K562 (cell line): Measurements from ENCODE around the gene POU4F2. TPM values are rescaled to one million over a fixed set of nuclear protein-coding genes. Genes with fewer than 3 reads are reported as not detected.

ENCODE experiments used
- ATAC-seq: fragments of 200-7000 bp; cut with Tn5 transposase; 3 replicates; pipeline ENCODE4 v1.9.1; 2020; ENCODE audit warnings: moderate library complexity
- BruUV-seq: library from RNA; stranded (reverse); fragments of 400-500 nt; replicated peaks from 2 replicates; lab custom pipeline; 2021; lab: Mats Ljungman, UMichigan
- CTCF ChIA-PET: fragments of 300-600 bp; formaldehyde crosslinking; extraction: SDS; loops from one replicate; lab custom pipeline; 2021; ENCODE audit warnings: low intra/inter-chr PET ratio; lab: Yijun Ruan, JAX
- POLR2A ChIA-PET: fragments of 300-600, 350-650 bp; sonication (Branson Sonifier 250); formaldehyde crosslinking; extraction: SDS; loops from one replicate; lab custom pipeline; 2021; ENCODE audit warnings: antibody characterized with exemption, inconsistent platforms; lab: Yijun Ruan, JAX
- DNase-seq, 4 experiments: peaks; one replicate each; pipeline versions ENCODE4 v3.0.0 to v3.0.0-alpha.2; 2011 to 2018; ENCODE audit warnings: low spot score in 3 of 4, mixed read lengths in 3 of 4; ENCODE audit errors: extremely low read depth in 1 of 4
- FAIRE-seq: peaks from 2 replicates; lab custom pipeline; 2011; peaks lifted over from hg19 to GRCh38; lab: Jason Lieb, UNC
- H2AFZ ChIP-seq: 2 replicates; pipeline ENCODE4 v1.6.0; 2011; ENCODE audit warnings: low read depth, low read length, control low read depth, inconsistent platforms
- H3K27ac ChIP-seq: fragments of 200-600 bp; 3 replicates; pipeline ENCODE4 v1.8.0; 2011; ENCODE audit warnings: low read depth, mild to moderate bottlenecking, control low read depth, inconsistent platforms, low read length, moderate library complexity, mixed read lengths; ENCODE audit errors: extremely low read depth
- H3K27me3 ChIP-seq, 2 experiments: fragments of 300-600 bp in 1 of 2; 2 replicates in 1 of 2; 3 replicates in 1 of 2; pipeline versions ENCODE4 v1.6.0 to v1.8.0; 2011; ENCODE audit warnings: inconsistent platforms in 2 of 2, low read length in 2 of 2, mild to moderate bottlenecking in 1 of 2, mixed read lengths in 1 of 2, moderate library complexity in 1 of 2; ENCODE audit not compliant: control insufficient read depth in 2 of 2, insufficient read depth in 2 of 2
- H3K36me3 ChIP-seq: fragments of 300-600 bp; 3 replicates; pipeline ENCODE4 v1.8.0; 2011; ENCODE audit warnings: mild to moderate bottlenecking, low read length, inconsistent platforms; ENCODE audit not compliant: control insufficient read depth, insufficient read depth
- H3K4me1 ChIP-seq, 2 experiments: fragments of 200-600 bp in 1 of 2; replicated peaks in 1 of 2; 2 replicates in 1 of 2; 3 replicates in 1 of 2; pipeline versions ENCODE4 v1.5.1 to v1.8.0; 2011; ENCODE audit warnings: inconsistent platforms in 2 of 2, low read length in 2 of 2, mild to moderate bottlenecking in 1 of 2, mixed read lengths in 1 of 2, moderate library complexity in 1 of 2; ENCODE audit not compliant: control insufficient read depth in 2 of 2, insufficient read depth in 2 of 2
- H3K4me2 ChIP-seq: 2 replicates; pipeline ENCODE4 v1.6.1; 2011; ENCODE audit warnings: low read length, control low read depth, inconsistent platforms, mixed read lengths; ENCODE audit not compliant: insufficient read depth
- H3K4me3 ChIP-seq: fragments of 200-600 bp; sonication (generic), shearing (Covaris generic); 2 replicates; pipeline ENCODE4 v1.5.1; 2016; ENCODE audit warnings: control low read depth, inconsistent platforms
- H3K79me2 ChIP-seq: fragments of 200-600 bp; 3 replicates; pipeline ENCODE4 v1.8.0; 2011; ENCODE audit warnings: low read length, inconsistent platforms; ENCODE audit not compliant: control insufficient read depth, insufficient read depth
- H3K9ac ChIP-seq, 2 experiments: 2 replicates each; pipeline versions ENCODE4 v1.6.0 to v1.6.1; 2011; ENCODE audit warnings: low read depth in 2 of 2, low read length in 2 of 2, control low read depth in 1 of 2, inconsistent platforms in 1 of 2, mild to moderate bottlenecking in 1 of 2, mixed read lengths in 1 of 2; ENCODE audit not compliant: insufficient read depth in 1 of 2
- H3K9me1 ChIP-seq: one replicate; pipeline ENCODE4 v1.6.0; 2011; ENCODE audit warnings: inconsistent platforms, mild to moderate bottlenecking, low read length, moderate library complexity; ENCODE audit not compliant: control insufficient read depth, insufficient read depth
- H3K9me3 ChIP-seq: replicated peaks from 2 replicates; pipeline ENCODE4 v1.5.1; 2011; ENCODE audit warnings: low read depth, low read length, inconsistent platforms; ENCODE audit not compliant: control insufficient read depth, insufficient read depth
- H4K20me1 ChIP-seq: replicated peaks from 2 replicates; pipeline ENCODE4 v1.6.1; 2011; ENCODE audit warnings: low read length, inconsistent platforms, mixed read lengths; ENCODE audit not compliant: control insufficient read depth, insufficient read depth
- KAT2B ChIP-seq: IDR thresholded peaks from one replicate; pipeline ENCODE4 v1.6.1; 2012; ENCODE audit warnings: low read depth, mild to moderate bottlenecking, control low read depth, inconsistent platforms, low read length, moderate library complexity
- NR1H2 ChIP-seq: sonication (generic); formaldehyde crosslinking; IDR thresholded peaks from 2 replicates; pipeline ENCODE4 v1.4.0; 2020; ENCODE audit warnings: mild to moderate bottlenecking, missing genetic modification reagents
- RBM25 ChIP-seq: fragments of 200-400 bp; formaldehyde crosslinking; IDR thresholded peaks from 2 replicates; pipeline ENCODE4 v1.6.1; 2018; ENCODE audit warnings: low read length, low read depth, moderate library complexity; ENCODE audit not compliant: severe bottlenecking
- SMARCA5 ChIP-seq: fragments of 450-650 bp; IDR thresholded peaks from 2 replicates; pipeline ENCODE4 v1.6.1; 2016
- SOX6 ChIP-seq: fragments of 450-650 bp; IDR thresholded peaks from 2 replicates; pipeline ENCODE4 v1.6.1; 2014; ENCODE audit warnings: mild to moderate bottlenecking
- STAT5B ChIP-seq: fragments of 250-450 bp; sonication (Bioruptor Pico); IDR thresholded peaks from 2 replicates; pipeline ENCODE4 v1.8.0; 2021; ENCODE audit warnings: mild to moderate bottlenecking, inconsistent platforms
- TAF7 ChIP-seq: fragments of 450-650 bp; IDR thresholded peaks from 2 replicates; pipeline ENCODE4 v1.6.1; 2016; ENCODE audit warnings: missing genetic modification characterization, missing compliant biosample characterization
- TAF9B ChIP-seq: fragments of 450-650 bp; IDR thresholded peaks from 2 replicates; pipeline ENCODE4 v1.6.1; 2018; ENCODE audit warnings: mild to moderate bottlenecking; ENCODE audit not compliant: partially characterized antibody
- WGBS: fragments of 100-300 bp; shearing (Covaris generic); methylation state at CpG from one replicate; pipeline ENCODE4 v1.1.6; 2016; ENCODE audit warnings: low coverage, mixed read lengths; ENCODE audit not compliant: insufficient coverage; ENCODE audit errors: missing lambda C conversion rate; 5-methylcytosine and 5-hydroxymethylcytosine counted together
- in situ Hi-C: fragments of 300-500 bp; cut with MboI; formaldehyde crosslinking; loops from 4 replicates; pipeline ENCODE4 v1.15.0; 2018; ENCODE audit warnings: inconsistent platforms, mixed read lengths
- intact Hi-C: fragments of 100-400 bp; cut with micrococcal nuclease; formaldehyde crosslinking; loops from 2 replicates; pipeline ENCODE4 v1.14.2; 2022
- polyA plus RNA-seq, 8 experiments: library from polyadenylated mRNA; depleted of rRNA in 4 of 8; stranded (reverse) in 5 of 8; unstranded in 3 of 8; fragments of >200 nt; fragmentation: Nextera tagmentation in 2 of 8; fragmentation: Illumina TruSeq in 1 of 8; extraction: Ambion mirVana in 2 of 8; extraction: Trizol in 1 of 8; gene quantifications; 2 replicates each; pipeline versions ENCODE4 v1.2.1 to v1.2.3, GENCODE V29; 2011 to 2014; ENCODE audit warnings: inconsistent platforms in 1 of 8, missing spikeins in 1 of 8
- total RNA-seq, 7 experiments: library from RNA; depleted of rRNA in 6 of 7; stranded (reverse); fragments of >200 nt in 6 of 7; fragmentation: Illumina TruSeq in 2 of 7; extraction: Trizol in 2 of 7; gene quantifications; 2 replicates each; pipeline versions ENCODE4 v1.2.1 to v1.2.3, GENCODE V29; 2011 to 2021; ENCODE audit warnings: low replicate concordance in 1 of 7
- TF ChIP-seq, protein P1 (sequence below): fragments of 450-650 bp; IDR thresholded peaks from 2 replicates; pipeline ENCODE4 v1.6.1; 2018; ENCODE audit warnings: mild to moderate bottlenecking, low read depth; ENCODE audit not compliant: partially characterized antibody
- TF ChIP-seq, protein P2 (sequence below): sonication (generic); formaldehyde crosslinking; IDR thresholded peaks from 2 replicates; pipeline ENCODE4 v1.8.1; 2023; ENCODE audit warnings: mild to moderate bottlenecking, missing genetic modification reagents
- TF ChIP-seq, protein P3 (sequence below): sonication (generic); formaldehyde crosslinking; IDR thresholded peaks from 2 replicates; pipeline ENCODE4 v1.8.0; 2022; ENCODE audit warnings: mild to moderate bottlenecking, missing genetic modification reagents

Gene POU4F2
- total and polyA plus RNA-seq, 9 of the 15 experiments (the other 6 are each of a cell fraction or from before 2014, with no cell fraction given): not detected

DNA sequence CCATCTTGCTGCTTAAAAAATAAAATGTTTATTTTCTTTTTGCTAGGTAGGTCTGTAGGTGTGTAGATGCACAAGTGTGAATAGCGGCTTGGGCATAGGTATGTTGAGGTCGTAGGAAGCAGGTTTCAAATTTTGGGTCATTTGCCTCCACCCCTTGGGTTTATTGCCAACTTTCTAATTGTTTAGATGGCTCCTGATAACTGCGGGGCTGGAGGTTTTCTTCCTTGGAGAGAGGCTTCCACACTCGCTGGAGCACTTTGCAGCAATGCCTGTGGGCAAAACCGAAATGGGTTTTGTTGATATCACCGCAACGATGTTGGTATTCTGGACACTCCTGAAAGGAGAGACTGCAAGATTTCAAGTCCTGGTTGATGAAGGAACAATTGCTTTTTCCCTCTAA lies 3.9 kb upstream of the POU4F2 start (continued):
- TF ChIP-seq KAT2B: no peak
- no peak for TF ChIP-seq SOX6
- no peak for TF ChIP-seq RBM25
- TF ChIP-seq, protein P1, sequence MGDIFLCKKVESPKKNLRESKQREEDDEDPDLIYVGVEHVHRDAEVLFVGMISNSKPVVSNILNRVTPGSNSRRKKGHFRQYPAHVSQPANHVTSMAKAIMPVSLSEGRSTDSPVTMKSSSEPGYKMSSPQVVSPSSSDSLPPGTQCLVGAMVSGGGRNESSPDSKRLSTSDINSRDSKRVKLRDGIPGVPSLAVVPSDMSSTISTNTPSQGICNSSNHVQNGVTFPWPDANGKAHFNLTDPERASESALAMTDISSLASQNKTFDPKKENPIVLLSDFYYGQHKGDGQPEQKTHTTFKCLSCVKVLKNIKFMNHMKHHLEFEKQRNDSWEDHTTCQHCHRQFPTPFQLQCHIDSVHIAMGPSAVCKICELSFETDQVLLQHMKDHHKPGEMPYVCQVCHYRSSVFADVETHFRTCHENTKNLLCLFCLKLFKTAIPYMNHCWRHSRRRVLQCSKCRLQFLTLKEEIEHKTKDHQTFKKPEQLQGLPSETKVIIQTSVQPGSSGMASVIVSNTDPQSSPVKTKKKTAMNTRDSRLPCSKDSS: no peak

DNA sequence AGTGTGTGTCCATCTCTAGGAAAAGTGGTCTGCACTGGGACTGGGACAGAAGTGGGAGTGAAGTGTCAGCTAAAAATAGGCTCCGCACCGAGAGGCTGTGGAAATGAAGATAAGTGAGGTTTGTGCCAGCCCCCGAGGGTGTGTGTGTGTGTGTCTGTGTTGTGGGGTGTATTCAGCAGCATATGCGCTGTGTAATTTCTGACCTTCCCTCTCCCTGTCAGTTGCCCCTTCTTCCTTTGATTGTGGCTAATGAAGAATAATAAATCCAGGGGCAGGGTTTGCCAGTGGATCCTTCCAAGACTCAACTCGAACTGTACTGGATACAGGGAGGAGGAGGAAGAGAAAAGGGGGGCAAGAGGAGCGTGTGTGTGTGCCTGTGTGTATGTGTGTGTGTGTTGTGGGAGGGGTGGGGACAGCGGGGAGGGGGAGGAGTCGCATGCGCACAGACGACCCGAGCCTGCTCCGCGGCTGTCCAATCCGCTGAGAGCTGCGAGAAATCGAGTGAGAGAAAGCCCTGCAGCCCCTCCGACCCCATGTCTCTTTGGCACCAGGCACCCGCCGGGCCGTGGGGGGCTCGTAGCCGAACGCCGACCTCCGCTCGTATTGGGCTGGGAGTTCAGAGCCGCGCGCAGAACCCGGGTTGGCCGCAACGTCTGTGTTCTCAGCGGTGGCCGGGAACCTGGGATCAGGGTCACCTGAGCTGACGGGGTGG lies 916 bp upstream of the POU4F2 start:
- FAIRE-seq (no peak), ATAC-seq (no peak), DNase-seq (no peak)
- Histone ChIP-seq H3K27ac (no peak overlapping the region), H3K27me3 (peaks cover 2 to 37% of the 10 kb centered on the region in 2 experiments; a peak in 3 of 5 replicates), H3K9ac (no peak overlapping the region), H3K79me2 (no peaks in the 10 kb centered on the region), H4K20me1 (0 out of 2 replicates have a peak, but pooled peaks cover 5% of the 10 kb centered on the region), H3K9me1 (no peaks in the 10 kb centered on the region), H3K4me1 (peaks cover 0 to 4% of the 10 kb centered on the region in 2 experiments; a peak in 2 of 5 replicates), H3K9me3 (no peaks in the 10 kb centered on the region), H3K4me3 (no peak overlapping the region), H2AFZ (no peak overlapping the region), H3K36me3 (no peaks in the 10 kb centered on the region), H3K4me2 (no peak overlapping the region)
- BruUV-seq: no TSS peak
- WGBS: 10% methylated on average over 7 of the region's 35 CpGs
- intact Hi-C loops: no loop called here
- POLR2A ChIA-PET: interaction anchor here (0.7 kb wide), 1 partner anchor 115 kb away, joined by 3 read pairs; no protein-coding TSS in a partner anchor
- CTCF ChIA-PET: no interaction called here
- in situ Hi-C loops: no loop called here
- TF ChIP-seq TAF9B (no peak), TAF7 (no peak), NR1H2 (no peak), SMARCA5 (no peak), STAT5B (no peak)
- TF ChIP-seq, protein P2, sequence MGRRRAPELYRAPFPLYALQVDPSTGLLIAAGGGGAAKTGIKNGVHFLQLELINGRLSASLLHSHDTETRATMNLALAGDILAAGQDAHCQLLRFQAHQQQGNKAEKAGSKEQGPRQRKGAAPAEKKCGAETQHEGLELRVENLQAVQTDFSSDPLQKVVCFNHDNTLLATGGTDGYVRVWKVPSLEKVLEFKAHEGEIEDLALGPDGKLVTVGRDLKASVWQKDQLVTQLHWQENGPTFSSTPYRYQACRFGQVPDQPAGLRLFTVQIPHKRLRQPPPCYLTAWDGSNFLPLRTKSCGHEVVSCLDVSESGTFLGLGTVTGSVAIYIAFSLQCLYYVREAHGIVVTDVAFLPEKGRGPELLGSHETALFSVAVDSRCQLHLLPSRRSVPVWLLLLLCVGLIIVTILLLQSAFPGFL (CRISPR knock-in tag): no peak
- TF ChIP-seq, protein P3, sequence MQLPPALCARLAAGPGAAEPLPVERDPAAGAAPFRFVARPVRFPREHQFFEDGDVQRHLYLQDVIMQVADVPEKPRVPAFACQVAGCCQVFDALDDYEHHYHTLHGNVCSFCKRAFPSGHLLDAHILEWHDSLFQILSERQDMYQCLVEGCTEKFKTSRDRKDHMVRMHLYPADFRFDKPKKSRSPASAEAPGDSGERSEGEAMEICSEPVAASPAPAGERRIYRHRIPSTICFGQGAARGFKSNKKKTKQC (CRISPR knock-in tag): no peak
